HG03097 (cell line): ENCODE measurements around the gene ARHGAP28.

ENCODE experiments used
- ATAC-seq: cut with Tn5 transposase; IDR thresholded peaks from one replicate; pipeline ENCODE4 v1.9.1; 2021; ENCODE audit not compliant: unreplicated experiment, low FRiP score

Gene ARHGAP28

GRCh38 chr18:6857300-6857699 lies 127.8 kb downstream of the ARHGAP28 start:
- no peak for ATAC-seq

- ATAC-seq: no peak
Observed at GRCh38 chr18:6859676-6860422, 130.3 kb downstream of the ARHGAP28 start.

- no peak for ATAC-seq
Observed at GRCh38 chr18:6860804-6861448, 131.4 kb downstream of the ARHGAP28 start.

- ATAC-seq: no peak
Observed at GRCh38 chr18:6865251-6865650, 135.7 kb downstream of the ARHGAP28 start.

- ATAC-seq: no peak
Observed at GRCh38 chr18:6866552-6867085, 137.1 kb downstream of the ARHGAP28 start.

- ATAC-seq: no peak
Observed at GRCh38 chr18:6868033-6868432, 138.5 kb downstream of the ARHGAP28 start.

GRCh38 chr18:6871566-6871965 lies 142.1 kb downstream of the ARHGAP28 start:
- no peak for ATAC-seq

GRCh38 chr18:6873040-6873751 lies 143.7 kb downstream of the ARHGAP28 start:
- ATAC-seq: no peak

- no peak for ATAC-seq
Observed at GRCh38 chr18:6874315-6874714, 144.8 kb downstream of the ARHGAP28 start.

- ATAC-seq: no peak
Observed at GRCh38 chr18:6875749-6876148, 146.2 kb downstream of the ARHGAP28 start.

GRCh38 chr18:6876641-6877041 lies 147.1 kb downstream of the ARHGAP28 start:
- ATAC-seq: no peak

GRCh38 chr18:6877288-6877687 lies 147.8 kb downstream of the ARHGAP28 start:
- ATAC-seq: no peak

GRCh38 chr18:6878556-6879297 lies 149.2 kb downstream of the ARHGAP28 start:
- no peak for ATAC-seq

GRCh38 chr18:6879508-6880195 lies 150.1 kb downstream of the ARHGAP28 start:
- no peak for ATAC-seq

- ATAC-seq: no peak
Observed at GRCh38 chr18:6881034-6881820, 151.7 kb downstream of the ARHGAP28 start.

- no peak for ATAC-seq
Observed at GRCh38 chr18:6882401-6882800, 152.9 kb downstream of the ARHGAP28 start.

- ATAC-seq: no peak
Observed at GRCh38 chr18:6885006-6885481, 155.5 kb downstream of the ARHGAP28 start.

- no peak for ATAC-seq
Observed at GRCh38 chr18:6885992-6886796, 156.7 kb downstream of the ARHGAP28 start.
